SK-MEL-5 (cell line): ENCODE measurements around the gene CARS1. TPM values are rescaled to one million over a fixed set of nuclear protein-coding genes. Genes with fewer than 3 reads are reported as not detected.

Experiments
- DNase-seq: peaks from one replicate; pipeline ENCODE4 v3.0.0-alpha.2; 2016; ENCODE audit warnings: low read depth, low spot score
- in situ Hi-C: cut with HindIII; loops from 2 replicates; pipeline ENCODE4 v1.10.0; 2016; ENCODE audit warnings: low sequenced_read_pairs, high pct_unique_total_duplicates, low pct_unique_long_range_greater_than_20kb
- total RNA-seq: library from RNA; depleted of rRNA; stranded (reverse); fragments of >200 nt; shearing (Covaris generic); gene quantifications from 2 replicates; pipeline ENCODE4 v1.2.3, GENCODE V29; 2014

CARS1 gene
- total RNA-seq, 1 experiment from 2014 or later, result 109 TPM

- peak; percentile 77 for DNase-seq
- in situ Hi-C loops, result no loop called here
Measured at GRCh38 chr11:3091846-3092602, 34.8 kb upstream of the CARS1 start.

- DNase-seq, result no peak
- in situ Hi-C loops, result no loop called here
Measured at GRCh38 chr11:3091081-3091845, 34.0 kb upstream of the CARS1 start.

GRCh38 chr11:3090096-3090901 is 33.1 kb upstream of the CARS1 start:
- in situ Hi-C loops, result no loop called here
- DNase-seq, result no peak

GRCh38 chr11:3089236-3090061 is 32.2 kb upstream of the CARS1 start:
- DNase-seq, result no peak
- in situ Hi-C loops, result no loop called here

GRCh38 chr11:3088806-3089205 is 31.6 kb upstream of the CARS1 start:
- in situ Hi-C loops, result no loop called here
- no peak for DNase-seq

GRCh38 chr11:3087821-3088800 is 30.9 kb upstream of the CARS1 start:
- in situ Hi-C loops, result no loop called here
- peak; percentile 17 for DNase-seq

- in situ Hi-C loops, result no loop called here
- DNase-seq, result no peak
Measured at GRCh38 chr11:3087373-3087772, 30.1 kb upstream of the CARS1 start.

GRCh38 chr11:3086671-3087150 is 29.5 kb upstream of the CARS1 start:
- in situ Hi-C loops, result no loop called here
- DNase-seq, result no peak

GRCh38 chr11:3086114-3086513 is 28.9 kb upstream of the CARS1 start:
- in situ Hi-C loops, result no loop called here
- no peak for DNase-seq

- no peak for DNase-seq
- in situ Hi-C loops, result no loop called here
Measured at GRCh38 chr11:3085052-3085451, 27.8 kb upstream of the CARS1 start.

GRCh38 chr11:3083321-3083720 is 26.1 kb upstream of the CARS1 start:
- in situ Hi-C loops, result no loop called here
- DNase-seq, result no peak

GRCh38 chr11:3081386-3081751 is 24.1 kb upstream of the CARS1 start:
- in situ Hi-C loops, result no loop called here
- no peak for DNase-seq

- no peak for DNase-seq
- in situ Hi-C loops, result no loop called here
Measured at GRCh38 chr11:3080733-3081385, 23.6 kb upstream of the CARS1 start.

- DNase-seq, result no peak
- in situ Hi-C loops, result no loop called here
Measured at GRCh38 chr11:3080104-3080503, 22.9 kb upstream of the CARS1 start.

- no peak for DNase-seq
- in situ Hi-C loops, result no loop called here
Measured at GRCh38 chr11:3077846-3078440, 20.7 kb upstream of the CARS1 start.
